CD4-positive, alpha-beta T cell treated with Interleukin-17A for 1 hour (primary cell): ENCODE results near the gene MRPL48.
"Not testable (repeated sequence)": the region's sequence is repeated elsewhere in the genome, so short reads cannot be mapped to it uniquely, and the experiment has no call there.

Experiments
- DNase-seq: peaks from one replicate; pipeline ENCODE4 v3.0.0-alpha.2; 2020

MRPL48 gene

GRCh38 chr11:73781303-73781702 lies 6.4 kb upstream of the MRPL48 start:
- no peak for DNase-seq

GRCh38 chr11:73783483-73784020 lies 4.1 kb upstream of the MRPL48 start:
- no peak for DNase-seq

- DNase-seq, result no peak
Observed at GRCh38 chr11:73784080-73784634, 3.5 kb upstream of the MRPL48 start.

GRCh38 chr11:73784734-73785133 lies 2.9 kb upstream of the MRPL48 start:
- DNase-seq, result no peak

GRCh38 chr11:73785467-73785866 lies 2.2 kb upstream of the MRPL48 start:
- not testable (repeated sequence) for DNase-seq

GRCh38 chr11:73787051-73787642 lies 527 bp upstream of the MRPL48 start:
- DNase-seq, result no peak

- no peak for DNase-seq
Observed at GRCh38 chr11:73789279-73789670, 1.6 kb downstream of the MRPL48 start.

- DNase-seq, result no peak
Observed at GRCh38 chr11:73792584-73792983, 4.9 kb downstream of the MRPL48 start.

GRCh38 chr11:73795925-73796632 lies 8.4 kb downstream of the MRPL48 start:
- DNase-seq, result no peak

GRCh38 chr11:73797457-73797856 lies 9.8 kb downstream of the MRPL48 start:
- no peak for DNase-seq

- DNase-seq, result no peak
Observed at GRCh38 chr11:73800276-73800806, 12.7 kb downstream of the MRPL48 start.

GRCh38 chr11:73801136-73801535 lies 13.5 kb downstream of the MRPL48 start:
- DNase-seq, result no peak

GRCh38 chr11:73804712-73805111 lies 17.0 kb downstream of the MRPL48 start:
- DNase-seq, result no peak

GRCh38 chr11:73808052-73808451 lies 20.4 kb downstream of the MRPL48 start:
- no peak for DNase-seq

GRCh38 chr11:73810637-73811036 lies 23.0 kb downstream of the MRPL48 start:
- DNase-seq, result no peak

- DNase-seq, result no peak
Observed at GRCh38 chr11:73812234-73812633, 24.6 kb downstream of the MRPL48 start.

GRCh38 chr11:73814812-73815211 lies 27.1 kb downstream of the MRPL48 start:
- no peak for DNase-seq

GRCh38 chr11:73818846-73819245 lies 31.2 kb downstream of the MRPL48 start:
- DNase-seq, result no peak

GRCh38 chr11:73830261-73830660 lies 42.6 kb downstream of the MRPL48 start:
- no peak for DNase-seq

GRCh38 chr11:73833067-73833466 lies 45.4 kb downstream of the MRPL48 start:
- no peak for DNase-seq

GRCh38 chr11:73838443-73839122 lies 50.9 kb downstream of the MRPL48 start:
- no peak for DNase-seq

GRCh38 chr11:73839123-73839457 lies 51.4 kb downstream of the MRPL48 start:
- no peak for DNase-seq

- DNase-seq, result no peak
Observed at GRCh38 chr11:73851046-73851764, 63.5 kb downstream of the MRPL48 start.
